Osteocyte (in vitro differentiated cells): ENCODE data around the gene PLPPR3. TPM values are rescaled to one million over a fixed set of nuclear protein-coding genes. Genes with fewer than 3 reads are reported as not detected.
A peak's percentile ranks its signal among the peaks of the same experiment; 100 is the strongest.

ENCODE experiments used
- DNase-seq: peaks from one replicate; pipeline ENCODE4 v3.0.0; 2021; ENCODE audit warnings: mixed read lengths; ENCODE audit not compliant: unreplicated experiment; ENCODE audit errors: extremely low spot score
- H3K27ac Mint-ChIP-seq: one replicate; pipeline ENCODE4 v1.8.0; 2021; ENCODE audit warnings: mild to moderate bottlenecking, mixed read lengths; ENCODE audit not compliant: unreplicated experiment
- H3K27me3 Mint-ChIP-seq: one replicate; pipeline ENCODE4 v1.8.0; 2021; ENCODE audit warnings: mixed read lengths; ENCODE audit not compliant: unreplicated experiment
- H3K36me3 Mint-ChIP-seq: one replicate; pipeline ENCODE4 v1.8.0; 2021; ENCODE audit warnings: mixed read lengths; ENCODE audit not compliant: unreplicated experiment
- H3K4me1 Mint-ChIP-seq: one replicate; pipeline ENCODE4 v1.8.0; 2021; ENCODE audit warnings: mixed read lengths; ENCODE audit not compliant: unreplicated experiment
- H3K4me3 Mint-ChIP-seq: one replicate; pipeline ENCODE4 v1.8.0; 2021; ENCODE audit warnings: mild to moderate bottlenecking, moderate library complexity, mixed read lengths; ENCODE audit not compliant: unreplicated experiment
- H3K9me3 Mint-ChIP-seq: one replicate; pipeline ENCODE4 v1.8.0; 2021; ENCODE audit warnings: mixed read lengths; ENCODE audit not compliant: unreplicated experiment
- CTCF ChIP-seq: fragments of 200-600 bp; sonication (generic); IDR thresholded peaks from 2 replicates; pipeline ENCODE4 v1.5.0; 2021; ENCODE audit warnings: antibody characterized with exemption, mild to moderate bottlenecking, moderate library complexity
- total RNA-seq: library from RNA; stranded (reverse); gene quantifications from 2 replicates; pipeline ENCODE4 v1.2.1, GENCODE V29; 2021

PLPPR3 gene
- total RNA-seq, 1 donor from 2014 or later, result 18.2 TPM

GRCh38 chr19:848386-848921 lies 26.7 kb upstream of the PLPPR3 start:
- Mint-ChIP-seq H3K27ac (no peak overlapping the region), H3K4me3 (no peak overlapping the region), H3K4me1 (peaks cover 29% of the 10 kb centered on the region), H3K9me3 (no peaks in the 10 kb centered on the region), H3K36me3 (no peaks in the 10 kb centered on the region), H3K27me3 (no peaks in the 10 kb centered on the region)
- TF ChIP-seq CTCF, result no peak
- no peak for DNase-seq

- Mint-ChIP-seq H3K27me3 (peaks cover 3% of the 10 kb centered on the region), H3K36me3 (no peaks in the 10 kb centered on the region), H3K27ac (peak overlapping the region; percentile 31), H3K9me3 (no peaks in the 10 kb centered on the region), H3K4me3 (no peak overlapping the region), H3K4me1 (peaks cover 28% of the 10 kb centered on the region)
- DNase-seq, result no peak
- no peak for TF ChIP-seq CTCF
These were observed 24.2 kb upstream of the PLPPR3 start for GRCh38 chr19:845707-846521.

- no peak for DNase-seq
- Mint-ChIP-seq H3K9me3 (no peaks in the 10 kb centered on the region), H3K4me3 (no peak overlapping the region), H3K27me3 (peaks cover 3% of the 10 kb centered on the region), H3K4me1 (peaks cover 22% of the 10 kb centered on the region), H3K36me3 (no peaks in the 10 kb centered on the region), H3K27ac (no peak overlapping the region)
- TF ChIP-seq CTCF, result no peak
These were observed 22.8 kb upstream of the PLPPR3 start for GRCh38 chr19:844546-844971.

- DNase-seq, result no peak
- Mint-ChIP-seq H3K4me3 (no peak overlapping the region), H3K27ac (no peak overlapping the region), H3K9me3 (no peaks in the 10 kb centered on the region), H3K4me1 (peaks cover 21% of the 10 kb centered on the region), H3K36me3 (no peaks in the 10 kb centered on the region), H3K27me3 (peaks cover 3% of the 10 kb centered on the region)
- no peak for TF ChIP-seq CTCF
These were observed 22.2 kb upstream of the PLPPR3 start for GRCh38 chr19:843836-844545.
